ENCODE data around the gene ABHD14A. TPM values are rescaled to one million over a fixed set of nuclear protein-coding genes. Genes with fewer than 3 reads are reported as not detected.

ABHD14A gene
- polyA plus RNA-seq, 2 of the 4 experiments (the other 2 are of a cell fraction), result 6.3 to 9.5 TPM

DNA sequence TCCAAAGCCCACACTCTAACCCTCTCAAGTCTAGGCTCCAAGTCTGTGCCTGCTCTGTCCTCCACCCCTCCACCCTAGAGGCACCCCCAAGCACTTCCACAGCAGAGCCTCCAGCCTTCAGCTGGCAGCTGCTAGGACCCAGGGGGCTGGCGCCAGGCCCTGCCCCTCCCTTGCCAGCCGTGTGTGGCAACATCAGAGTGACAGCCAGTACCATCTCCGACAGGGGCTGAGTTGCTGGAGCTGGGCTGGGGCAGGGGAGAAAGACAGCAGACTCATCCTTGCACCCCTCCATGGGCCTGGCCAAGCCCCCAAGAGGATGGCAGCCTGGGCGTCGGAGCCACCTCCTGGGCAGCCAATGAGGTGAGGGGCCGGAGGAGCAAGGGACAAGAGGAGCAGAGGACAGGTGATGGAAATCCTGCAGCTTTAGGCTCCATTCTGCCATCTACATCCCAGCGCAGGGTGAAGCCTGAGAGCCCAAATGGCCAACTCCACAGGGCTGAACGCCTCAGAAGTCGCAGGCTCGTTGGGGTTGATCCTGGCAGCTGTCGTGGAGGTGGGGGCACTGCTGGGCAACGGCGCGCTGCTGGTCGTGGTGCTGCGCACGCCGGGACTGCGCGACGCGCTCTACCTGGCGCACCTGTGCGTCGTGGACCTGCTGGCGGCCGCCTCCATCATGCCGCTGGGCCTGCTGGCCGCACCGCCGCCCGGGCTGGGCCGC is 19.5 kb upstream of the ABHD14A start, which contains the start of gene GPR62:
GPR62 (plus strand) TSS at position 207 of the 718 bp plus-strand sequence; CDS start at position 479, 272 bp downstream.
- Histone ChIP-seq H3K27ac (no peak within 1 kb of the TSS), H3K4me3 (no peak within 1 kb of the TSS), H3K9me3 (no peaks in the 10 kb centered on the region), H3K4me1 (no peaks in the 10 kb centered on the region; the same call in 1 of the 3 replicates), H3K4me2 (no peak within 1 kb of the TSS)
- ChIA-PET CTCF (interaction anchor here (0.9 to 3.2 kb wide), 3 partner anchors 9 to 19 kb away, joined by 4 to 15 read pairs (median 8); partner anchors contain the start of genes ABHD14A, ABHD14B and PARP3), POLR2A (no interaction called here)
- ATAC-seq, result peak; percentile 26 to 41; a peak in 3 of 6 replicates
- no peak for DNase-seq (ENCODE audit: low read depth in 1 of 2, low spot score in 1 of 2)
- 86% methylated on average over 10 of the region's 33 CpGs for WGBS (ENCODE audit: missing lambda C conversion rate)
- FAIRE-seq, result no peak
- TF ChIP-seq, protein P1, sequence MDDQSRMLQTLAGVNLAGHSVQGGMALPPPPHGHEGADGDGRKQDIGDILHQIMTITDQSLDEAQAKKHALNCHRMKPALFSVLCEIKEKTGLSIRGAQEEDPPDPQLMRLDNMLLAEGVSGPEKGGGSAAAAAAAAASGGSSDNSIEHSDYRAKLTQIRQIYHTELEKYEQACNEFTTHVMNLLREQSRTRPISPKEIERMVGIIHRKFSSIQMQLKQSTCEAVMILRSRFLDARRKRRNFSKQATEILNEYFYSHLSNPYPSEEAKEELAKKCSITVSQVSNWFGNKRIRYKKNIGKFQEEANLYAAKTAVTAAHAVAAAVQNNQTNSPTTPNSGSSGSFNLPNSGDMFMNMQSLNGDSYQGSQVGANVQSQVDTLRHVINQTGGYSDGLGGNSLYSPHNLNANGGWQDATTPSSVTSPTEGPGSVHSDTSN (IDR thresholded peaks at IDR 0.05), result no peak
- TF ChIP-seq JUNB (IDR thresholded peaks at IDR 0.05) (no peak), ZSCAN20 (CRISPR knock-in tag; IDR thresholded peaks at IDR 0.05) (no peak), NR3C1 (IDR thresholded peaks at IDR 0.05) (no peak), ZC3H11A (IDR thresholded peaks at IDR 0.05) (no peak), BHLHE40 (IDR thresholded peaks at IDR 0.05; ENCODE audit: low read depth, low read length) (no peak), SREBF2 (IDR thresholded peaks at IDR 0.05) (no peak), RFX5 (IDR thresholded peaks at IDR 0.05) (no peak)
- TF ChIP-seq, protein P2, sequence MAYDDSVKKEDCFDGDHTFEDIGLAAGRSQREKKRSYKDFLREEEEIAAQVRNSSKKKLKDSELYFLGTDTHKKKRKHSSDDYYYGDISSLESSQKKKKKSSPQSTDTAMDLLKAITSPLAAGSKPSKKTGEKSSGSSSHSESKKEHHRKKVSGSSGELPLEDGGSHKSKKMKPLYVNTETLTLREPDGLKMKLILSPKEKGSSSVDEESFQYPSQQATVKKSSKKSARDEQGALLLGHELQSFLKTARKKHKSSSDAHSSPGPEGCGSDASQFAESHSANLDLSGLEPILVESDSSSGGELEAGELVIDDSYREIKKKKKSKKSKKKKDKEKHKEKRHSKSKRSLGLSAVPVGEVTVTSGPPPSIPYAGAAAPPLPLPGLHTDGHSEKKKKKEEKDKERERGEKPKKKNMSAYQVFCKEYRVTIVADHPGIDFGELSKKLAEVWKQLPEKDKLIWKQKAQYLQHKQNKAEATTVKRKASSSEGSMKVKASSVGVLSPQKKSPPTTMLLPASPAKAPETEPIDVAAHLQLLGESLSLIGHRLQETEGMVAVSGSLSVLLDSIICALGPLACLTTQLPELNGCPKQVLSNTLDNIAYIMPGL (CRISPR knock-in tag; IDR thresholded peaks at IDR 0.05; ENCODE audit: borderline replicate concordance), result no peak

DNA sequence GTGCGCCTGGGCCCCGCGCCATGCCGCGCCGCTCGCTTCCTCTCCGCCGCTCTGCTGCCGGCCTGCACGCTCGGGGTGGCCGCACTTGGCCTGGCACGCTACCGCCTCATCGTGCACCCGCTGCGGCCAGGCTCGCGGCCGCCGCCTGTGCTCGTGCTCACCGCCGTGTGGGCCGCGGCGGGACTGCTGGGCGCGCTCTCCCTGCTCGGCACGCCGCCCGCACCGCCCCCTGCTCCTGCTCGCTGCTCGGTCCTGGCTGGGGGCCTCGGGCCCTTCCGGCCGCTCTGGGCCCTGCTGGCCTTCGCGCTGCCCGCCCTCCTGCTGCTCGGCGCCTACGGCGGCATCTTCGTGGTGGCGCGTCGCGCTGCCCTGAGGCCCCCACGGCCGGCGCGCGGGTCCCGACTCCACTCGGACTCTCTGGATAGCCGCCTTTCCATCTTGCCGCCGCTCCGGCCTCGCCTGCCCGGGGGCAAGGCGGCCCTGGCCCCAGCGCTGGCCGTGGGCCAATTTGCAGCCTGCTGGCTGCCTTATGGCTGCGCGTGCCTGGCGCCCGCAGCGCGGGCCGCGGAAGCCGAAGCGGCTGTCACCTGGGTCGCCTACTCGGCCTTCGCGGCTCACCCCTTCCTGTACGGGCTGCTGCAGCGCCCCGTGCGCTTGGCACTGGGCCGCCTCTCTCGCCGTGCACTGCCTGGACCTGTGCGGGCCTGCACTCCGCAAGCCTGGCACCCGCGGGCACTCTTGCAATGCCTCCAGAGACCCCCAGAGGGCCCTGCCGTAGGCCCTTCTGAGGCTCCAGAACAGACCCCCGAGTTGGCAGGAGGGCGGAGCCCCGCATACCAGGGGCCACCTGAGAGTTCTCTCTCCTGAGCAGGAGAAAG is 18.7 kb upstream of the ABHD14A start:
- peak in 1 of 2 experiments; percentile 48; a peak in 3 of 6 replicates for ATAC-seq

DNA sequence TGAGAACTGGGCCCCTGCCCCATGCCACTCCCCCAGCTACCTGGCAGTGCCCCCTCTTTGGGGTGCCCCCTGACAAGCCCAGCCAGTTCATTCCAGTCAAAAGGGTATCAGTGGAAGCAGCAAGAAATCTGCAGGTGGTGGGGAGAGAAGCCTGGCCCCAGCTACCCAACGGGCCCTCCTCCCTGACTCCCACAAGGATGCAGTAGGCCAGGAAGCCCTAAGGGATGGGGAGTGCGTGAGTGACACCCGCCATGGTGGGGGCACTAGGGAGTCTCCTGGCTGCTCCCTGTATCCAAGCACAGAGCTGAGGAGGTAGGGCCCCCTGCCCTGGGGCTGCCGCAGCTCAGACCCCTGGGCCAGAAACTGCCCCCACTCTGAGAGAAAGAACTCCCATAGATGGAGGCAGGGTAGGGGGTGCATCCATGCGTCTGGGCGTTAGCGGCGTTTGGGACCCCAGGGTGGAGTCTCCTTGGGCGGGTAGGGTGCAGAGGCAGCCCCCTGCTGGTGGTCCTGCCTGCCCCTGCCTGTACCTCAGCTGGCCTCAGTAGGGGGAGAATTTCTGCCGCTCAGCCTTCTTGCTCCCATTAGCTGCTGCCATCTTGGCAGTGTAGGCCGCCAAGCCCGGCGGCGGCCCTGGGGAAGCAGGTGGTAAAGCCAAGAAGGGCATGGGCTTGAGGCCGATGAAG is 17.2 kb upstream of the ABHD14A start:
- Histone ChIP-seq H3K9me3 (no peaks in the 10 kb centered on the region), H3K4me2 (no peak overlapping the region), H3K4me1 (no peaks in the 10 kb centered on the region; the same call in 1 of the 3 replicates), H3K4me3 (no peak overlapping the region), H3K27ac (no peak overlapping the region)
- 81% methylated on average over 9 of the region's 15 CpGs for WGBS (ENCODE audit: missing lambda C conversion rate)
- no peak for FAIRE-seq
- ATAC-seq, result no peak
- ChIA-PET CTCF (interaction anchor here (1.2 to 2.9 kb wide), 3 partner anchors 9 to 16 kb away, joined by 3 to 13 read pairs (median 9); partner anchors contain the start of genes ABHD14B, PARP3 and PCBP4), POLR2A (no interaction called here)
- no peak for TF ChIP-seq FOSL2 (IDR thresholded peaks at IDR 0.05)
- no peak for TF ChIP-seq FOSL2 (CRISPR knock-in tag; IDR thresholded peaks at IDR 0.05)
- no peak for TF ChIP-seq JUN (IDR thresholded peaks at IDR 0.05)
- TF ChIP-seq CBX2 (IDR thresholded peaks at IDR 0.05; ENCODE audit: borderline replicate concordance, low read depth), result no peak
- TF ChIP-seq, protein P2 (CRISPR knock-in tag; IDR thresholded peaks at IDR 0.05; ENCODE audit: borderline replicate concordance), result no peak
- DNase-seq (ENCODE audit: low read depth in 1 of 2, low spot score in 1 of 2), result no peak

More for the DNA sequence above, 18.7 kb upstream of the ABHD14A start:
- Histone ChIP-seq H3K4me2 (no peak overlapping the region), H3K27ac (no peak overlapping the region), H3K4me1 (no peaks in the 10 kb centered on the region; the same call in 1 of the 3 replicates), H3K9me3 (no peaks in the 10 kb centered on the region), H3K4me3 (no peak overlapping the region)
- FAIRE-seq (no peak), DNase-seq (ENCODE audit: low read depth in 1 of 2, low spot score in 1 of 2) (no peak)
- 92% methylated on average over 67 of the region's 97 CpGs for WGBS (ENCODE audit: missing lambda C conversion rate)
- ChIA-PET CTCF (interaction anchor here (1.4 to 2.9 kb wide), 2 partner anchors 13 to 18 kb away, joined by 9 to 13 read pairs; partner anchors contain the start of genes ABHD14B and PARP3), POLR2A (no interaction called here)
- TF ChIP-seq ZNF302 (CRISPR knock-in tag; IDR thresholded peaks at IDR 0.05), result no peak
